ENCODE results near the gene MRPS15.

MRPS15 gene

DNA sequence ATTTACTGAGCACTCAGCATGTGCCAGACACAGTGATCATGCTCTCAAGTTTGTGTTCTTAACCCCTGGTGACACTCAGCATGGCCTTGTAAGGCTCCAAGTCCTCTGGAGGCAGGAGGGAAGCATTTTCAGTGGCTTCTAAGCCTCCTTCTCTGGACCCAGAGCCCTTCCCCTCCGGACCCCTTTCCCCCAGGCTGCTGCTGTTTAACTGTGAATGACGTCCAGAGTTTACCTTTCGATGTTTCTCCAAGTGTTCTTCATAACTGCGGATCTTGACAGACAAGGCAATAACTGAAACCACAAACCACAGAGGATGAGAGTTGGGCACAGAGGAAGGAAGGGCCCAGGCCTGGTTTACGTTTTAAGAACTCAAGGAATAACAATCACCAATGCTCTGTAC is 6.5 kb downstream of the MRPS15 start:
- no peak for DNase-seq (ENCODE audit: low spot score)

- no peak for DNase-seq (ENCODE audit: low spot score)
These were observed 7.7 kb downstream of the MRPS15 start for GRCh38 chr1:36456391-36456928.

DNA sequence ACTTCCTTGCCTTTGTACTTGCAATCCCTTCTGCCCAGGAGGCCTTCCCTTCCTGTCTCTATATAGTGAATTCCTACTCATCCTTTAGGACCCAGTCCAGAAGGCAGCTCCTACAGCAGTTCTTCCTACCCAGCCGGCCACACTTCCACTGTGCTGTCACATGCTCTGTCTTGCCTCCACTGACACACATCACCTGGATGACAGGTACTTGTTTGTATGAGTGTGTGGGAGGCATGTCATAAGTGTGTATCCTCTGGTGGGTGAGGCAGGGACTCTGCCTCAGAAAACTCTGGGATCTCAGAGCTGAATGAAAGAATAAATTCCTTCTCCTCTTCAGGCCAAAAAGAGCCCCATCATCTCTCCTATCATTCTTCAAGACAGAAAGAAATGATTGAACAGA is 8.8 kb downstream of the MRPS15 start:
- DNase-seq (ENCODE audit: low spot score): no peak

- no peak for DNase-seq (ENCODE audit: low spot score)
These were observed 10.4 kb downstream of the MRPS15 start for GRCh38 chr1:36453600-36454388.

GRCh38 chr1:36453051-36453450 is 11.1 kb downstream of the MRPS15 start:
- DNase-seq (ENCODE audit: low spot score): no peak

DNA sequence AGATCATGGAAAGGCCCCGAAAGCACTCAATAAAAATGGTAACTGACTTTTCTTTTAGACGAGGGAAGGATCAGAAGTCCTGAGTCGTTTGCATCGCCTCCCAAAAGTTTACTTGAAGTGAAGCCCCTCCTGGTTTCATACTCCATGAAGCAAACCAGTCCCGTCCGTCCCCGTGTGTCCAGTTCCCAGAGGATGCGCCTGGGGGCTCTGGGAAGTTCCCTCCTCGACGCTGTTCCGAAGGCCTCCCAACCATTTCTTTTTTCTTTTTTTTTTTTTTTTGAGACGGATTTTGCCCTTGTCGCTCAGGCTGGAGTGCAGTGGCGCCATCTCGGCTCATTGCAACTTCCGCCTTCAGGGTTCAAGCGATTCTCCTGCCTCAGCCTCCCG is 13.3 kb downstream of the MRPS15 start:
- no peak for DNase-seq (ENCODE audit: low spot score)

DNA sequence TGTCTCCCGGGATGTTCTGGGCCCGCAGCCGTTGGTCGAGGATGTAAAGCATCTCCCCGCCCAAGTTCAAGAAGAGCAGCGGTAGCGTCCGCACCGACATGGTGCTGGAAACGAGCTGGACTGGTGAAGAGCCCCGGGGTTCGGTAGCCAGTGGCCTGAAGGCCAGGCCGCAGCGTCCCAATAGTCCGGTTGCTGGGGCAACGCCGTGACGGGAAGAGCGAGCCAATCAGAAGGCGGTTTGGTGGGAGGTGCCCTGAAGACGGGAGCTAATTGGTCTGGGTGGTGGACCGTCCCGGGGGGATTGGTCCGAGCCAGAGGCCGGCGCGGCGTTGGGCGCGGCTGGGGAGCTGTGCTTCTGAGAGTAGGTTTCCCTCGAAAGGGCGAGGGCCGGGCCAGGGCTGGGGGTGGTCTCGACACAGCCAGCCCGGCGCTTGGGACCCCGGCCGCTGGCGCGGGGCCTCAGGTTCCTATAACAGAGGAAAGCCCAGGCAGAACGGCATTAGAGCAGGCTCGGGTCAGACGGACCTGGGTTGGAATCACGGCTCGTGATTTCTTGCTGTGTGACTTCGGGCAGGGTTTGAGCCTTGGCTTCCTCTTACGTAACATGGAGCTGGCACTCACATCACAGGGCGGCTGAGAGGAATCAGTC is 13.8 kb downstream of the MRPS15 start, which contains the start of gene OSCP1:
Gene OSCP1, minus strand, starts transcription at position 182 of the 649 bp plus-strand sequence. Its CDS starts 82 bp downstream, at position 100.
- DNase-seq (ENCODE audit: low spot score): peak; percentile 100

GRCh38 chr1:36448530-36449056 is 15.6 kb downstream of the MRPS15 start:
- DNase-seq (ENCODE audit: low spot score): no peak

GRCh38 chr1:36447450-36447849 is 16.7 kb downstream of the MRPS15 start:
- no peak for DNase-seq (ENCODE audit: low spot score)

DNA sequence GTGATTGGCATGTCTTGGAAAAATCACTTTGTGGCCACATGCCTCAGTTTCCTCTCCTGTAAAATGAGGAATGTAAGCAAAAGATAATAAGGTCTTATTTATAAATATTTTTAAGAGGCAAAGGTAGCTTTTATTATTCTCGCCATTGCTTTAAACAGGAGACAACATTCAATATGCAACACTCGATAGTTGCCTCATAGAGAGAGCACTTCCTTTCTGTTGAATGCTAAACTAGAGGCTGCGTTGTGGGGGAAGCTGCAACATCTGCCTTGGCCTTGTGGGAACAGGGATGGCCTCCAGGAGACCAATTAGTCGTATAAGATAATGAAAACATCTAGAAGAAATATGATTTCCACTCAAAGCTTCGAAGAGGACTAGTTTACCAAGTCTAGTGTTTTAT is 17.4 kb downstream of the MRPS15 start:
- no peak for DNase-seq (ENCODE audit: low spot score)

DNA sequence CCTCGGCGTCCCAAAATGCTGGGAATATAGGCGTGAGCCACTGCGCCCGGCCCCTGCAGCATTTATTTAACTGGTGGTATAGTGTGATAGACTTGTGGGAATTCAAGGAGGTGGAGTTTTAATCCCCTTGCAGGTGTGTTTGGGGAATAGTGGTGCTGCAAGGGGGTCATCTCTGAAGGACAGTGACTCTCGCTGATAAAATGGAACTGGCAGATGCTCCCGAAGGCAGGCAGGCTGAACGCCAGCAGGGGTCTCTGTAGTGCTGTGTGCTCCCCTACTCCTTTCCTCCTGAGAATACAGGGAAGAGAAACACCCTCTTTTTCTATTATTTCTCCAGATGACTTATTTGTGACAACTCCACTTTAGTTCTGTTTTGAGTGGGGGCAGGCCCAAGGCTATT is 17.9 kb downstream of the MRPS15 start:
- no peak for DNase-seq (ENCODE audit: low spot score)

- no peak for DNase-seq (ENCODE audit: low spot score)
These were observed 20.9 kb downstream of the MRPS15 start for GRCh38 chr1:36443297-36443696.

- no peak for DNase-seq (ENCODE audit: low spot score)
These were observed 21.8 kb downstream of the MRPS15 start for GRCh38 chr1:36442337-36442736.

GRCh38 chr1:36440646-36441045 is 23.5 kb downstream of the MRPS15 start:
- no peak for DNase-seq (ENCODE audit: low spot score)

DNA sequence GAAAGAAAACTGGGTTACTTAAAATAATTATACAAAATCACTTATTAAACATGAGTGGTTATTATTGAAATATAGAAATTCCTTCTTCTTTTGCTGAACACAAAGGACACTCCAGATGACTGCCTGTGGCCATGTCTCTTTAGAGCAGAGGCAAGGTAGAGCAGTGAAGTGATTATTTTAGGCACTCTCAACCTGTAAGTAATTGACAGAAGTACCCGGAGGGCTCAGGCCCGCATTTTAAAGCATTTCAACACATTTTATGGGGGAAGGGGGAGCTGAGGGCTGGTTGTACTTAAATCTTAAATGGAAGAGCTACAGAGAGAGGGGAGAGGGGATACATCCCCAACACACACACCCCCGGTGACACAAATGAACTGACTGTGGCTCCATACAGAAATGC is 24.1 kb downstream of the MRPS15 start:
- DNase-seq (ENCODE audit: low spot score): no peak

DNA sequence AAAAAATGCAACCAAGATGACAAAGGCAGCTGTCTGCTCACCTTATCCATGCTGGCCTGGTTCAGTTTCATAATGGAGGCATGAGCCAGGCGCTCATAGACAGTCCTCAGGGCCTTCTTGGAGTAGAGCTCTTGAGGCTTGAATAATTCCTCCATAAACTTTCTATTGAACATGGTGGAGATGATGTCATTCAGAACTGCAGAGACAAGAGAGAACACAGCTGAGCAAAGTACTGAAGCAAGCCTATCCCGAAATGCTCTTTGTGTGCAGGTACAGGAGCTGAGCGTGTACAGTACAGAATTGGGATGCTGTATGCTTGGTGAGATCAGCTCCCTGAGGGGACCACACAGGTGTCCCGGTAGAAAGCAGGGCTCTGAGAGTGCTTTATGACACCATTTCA is 25.5 kb downstream of the MRPS15 start:
- no peak for DNase-seq (ENCODE audit: low spot score)

DNA sequence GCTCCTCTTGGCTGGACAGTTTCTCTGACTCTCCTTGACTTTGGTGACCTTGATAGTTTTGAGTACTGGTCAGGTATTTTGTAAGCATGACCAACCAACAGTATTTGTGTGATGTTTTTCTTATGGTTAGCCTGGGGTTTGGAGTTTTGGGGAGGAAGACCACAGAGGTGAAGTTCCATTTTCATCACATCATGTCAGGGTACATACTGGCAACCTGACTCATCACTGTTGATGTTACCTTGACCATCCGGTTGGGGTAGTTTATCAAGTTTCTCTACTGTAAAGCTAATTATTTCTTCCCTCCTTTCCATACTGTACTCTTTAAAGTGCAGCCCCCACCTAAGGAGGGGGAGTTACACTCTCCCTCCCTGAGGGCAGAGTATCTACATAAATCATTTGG is 27.4 kb downstream of the MRPS15 start:
- DNase-seq (ENCODE audit: low spot score): no peak

GRCh38 chr1:36433102-36433501 is 31.1 kb downstream of the MRPS15 start:
- no peak for DNase-seq (ENCODE audit: low spot score)

DNA sequence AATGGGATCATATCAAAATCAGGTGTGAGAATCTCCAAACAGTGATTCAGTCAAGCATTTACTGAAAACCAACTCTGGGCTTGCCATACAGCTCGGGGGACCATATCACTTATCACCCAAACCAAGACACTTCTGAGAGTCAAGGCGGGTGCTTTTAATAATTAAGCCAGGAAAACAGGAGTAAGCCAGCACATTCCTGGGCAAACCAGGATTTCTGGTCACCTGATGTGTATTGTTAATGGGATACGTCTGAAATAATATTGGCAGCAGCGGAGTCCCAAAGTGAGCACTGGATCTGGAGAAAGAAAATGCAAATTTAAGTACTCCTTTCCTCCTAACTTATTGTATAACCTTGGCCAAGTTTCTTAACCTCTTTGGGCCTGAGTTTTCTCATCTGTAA is 31.6 kb downstream of the MRPS15 start:
- no peak for DNase-seq (ENCODE audit: low spot score)

- DNase-seq (ENCODE audit: low spot score): no peak
These were observed 38.4 kb downstream of the MRPS15 start for GRCh38 chr1:36425791-36426190.

DNA sequence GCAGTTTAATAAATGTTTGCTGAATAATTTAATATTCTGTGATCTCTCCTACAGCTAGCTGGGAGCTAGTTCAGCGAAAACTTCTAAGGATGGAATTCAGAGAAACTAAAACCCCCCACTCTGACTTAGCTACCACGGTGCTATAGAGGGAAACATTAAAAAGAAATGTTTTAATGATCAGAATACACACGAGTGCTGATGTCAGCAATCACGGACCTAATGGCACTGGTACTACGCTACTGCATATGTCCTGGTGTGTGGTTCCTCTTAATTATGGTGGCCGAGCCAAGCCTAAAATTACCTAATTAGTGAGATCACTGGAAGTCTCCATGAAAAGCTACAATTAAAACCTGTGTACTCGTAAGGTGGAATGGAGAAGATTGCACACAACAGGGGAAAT is 42.5 kb downstream of the MRPS15 start:
- DNase-seq (ENCODE audit: low spot score): no peak

- peak; percentile 73 for DNase-seq (ENCODE audit: low spot score)
These were observed 43.3 kb downstream of the MRPS15 start for GRCh38 chr1:36420836-36421317.

- DNase-seq (ENCODE audit: low spot score): no peak
These were observed 43.8 kb downstream of the MRPS15 start for GRCh38 chr1:36420409-36420808.

All from hepatic stellate cell (primary cell).